Spleen (tissue), 7 donors: ENCODE data around the gene NCK2.

Experiments used
- CTCF ChIP-seq, 11 experiments: fragments of 200-600 bp in 7 of 11; fragments of 450-650 bp in 4 of 11; sonication (generic) in 4 of 11; IDR thresholded peaks in 8 of 11; conservative IDR thresholded peaks in 3 of 11; 1 replicate in 7 of 11; 2 replicates in 4 of 11; pipeline versions ENCODE4 v1.4.0 to v1.8.0; 2016 to 2021; ENCODE audit warnings: antibody characterized with exemption in 11 of 11, inconsistent platforms in 4 of 11, mild to moderate bottlenecking in 1 of 11
- POLR2A ChIP-seq, 3 donors: fragments of 450-650 bp; IDR thresholded peaks; one replicate each; pipeline ENCODE4 v1.5.1; 2017; ENCODE audit warnings: antibody characterized with exemption in 3 of 3, mild to moderate bottlenecking in 1 of 3
- POLR2AphosphoS5 ChIP-seq, 3 donors: sonication (generic); formaldehyde crosslinking; IDR thresholded peaks; one replicate each; pipeline ENCODE4 v1.5.1; 2017; ENCODE audit warnings: antibody characterized with exemption in 3 of 3
- donor health status: DM: no; HTN: no; CAD: no; lungs with moderate emphysema.
- donor health status: DM: no; HTN: no; CAD: no.
- donor health status: DM: no; HTN: no; CAD: no.

- TF ChIP-seq POLR2A (IDR thresholded peaks at IDR 0.05), result no peak
- no peak for TF ChIP-seq CTCF (IDR thresholded peaks at IDR 0.05 in 8 of 11, conservative IDR thresholded peaks at IDR 0.05 in 3 of 11)
- no peak for TF ChIP-seq POLR2AphosphoS5 (IDR thresholded peaks at IDR 0.05)
Observed at GRCh38 chr2:105783151-105783738, 38.5 kb downstream of the NCK2 start.
